ENCODE data around the gene DLGAP1. TPM values are rescaled to one million over a fixed set of nuclear protein-coding genes. Genes with fewer than 3 reads are reported as not detected.

DLGAP1 gene
- total and polyA plus RNA-seq, 7 donors: 0.13 to 2.6 (median 1.3) TPM; not detected in 1

GRCh38 chr18:3675446-3675845 lies 779.7 kb downstream of the DLGAP1 start:
- no peaks in the 10 kb centered on the region for H3K9me3 ChIP-seq
- H3K4me3 ChIP-seq: no peak overlapping the region
- intact Hi-C loops (cut with DNase I): no loop called here
- no peak for DNase-seq
- H3K4me1 ChIP-seq: no peaks in the 10 kb centered on the region
- TF ChIP-seq EP300 (IDR thresholded peaks at IDR 0.05): no peak
- TF ChIP-seq POLR2AphosphoS5 (IDR thresholded peaks at IDR 0.05): no peak
- TF ChIP-seq CTCF (IDR thresholded peaks at IDR 0.05): no peak
- TF ChIP-seq POLR2A (IDR thresholded peaks at IDR 0.05): no peak
- WGBS, 2 donors: 95 to 97% methylated on average over 3 of the region's 3 CpGs
- H3K36me3 ChIP-seq: no peaks in the 10 kb centered on the region
- H3K27ac ChIP-seq: no peak overlapping the region
- no peaks in the 10 kb centered on the region for H3K27me3 ChIP-seq

GRCh38 chr18:3671176-3671575 lies 783.9 kb downstream of the DLGAP1 start:
- H3K9me3 ChIP-seq: no peaks in the 10 kb centered on the region
- 13 to 49% methylated on average over 2 of the region's 2 CpGs for WGBS, 2 donors
- intact Hi-C loops (cut with DNase I): no loop called here
- TF ChIP-seq POLR2AphosphoS5 (IDR thresholded peaks at IDR 0.05) (no peak), POLR2A (IDR thresholded peaks at IDR 0.05) (no peak), EP300 (IDR thresholded peaks at IDR 0.05) (no peak), CTCF (IDR thresholded peaks at IDR 0.05) (no peak)
- no peak overlapping the region for H3K27ac ChIP-seq
- H3K4me3 ChIP-seq: no peak overlapping the region
- no peaks in the 10 kb centered on the region for H3K36me3 ChIP-seq
- H3K4me1 ChIP-seq: no peaks in the 10 kb centered on the region
- no peaks in the 10 kb centered on the region for H3K27me3 ChIP-seq
- no peak for DNase-seq

- no peaks in the 10 kb centered on the region for H3K27me3 ChIP-seq
- TF ChIP-seq POLR2AphosphoS5 (IDR thresholded peaks at IDR 0.05) (no peak), EP300 (IDR thresholded peaks at IDR 0.05) (no peak), POLR2A (IDR thresholded peaks at IDR 0.05) (no peak), CTCF (IDR thresholded peaks at IDR 0.05) (no peak)
- DNase-seq: no peak
- no peaks in the 10 kb centered on the region for H3K9me3 ChIP-seq
- no peaks in the 10 kb centered on the region for H3K36me3 ChIP-seq
- no peak overlapping the region for H3K4me3 ChIP-seq
- no peak overlapping the region for H3K27ac ChIP-seq
- H3K4me1 ChIP-seq: peaks cover 0 to 11% (median 7%) of the 10 kb centered on the region in 4 donors
- intact Hi-C loops (cut with DNase I): loop anchor here (5.0 kb wide), 2 partner anchors 47 to 212 kb away; no protein-coding TSS in a partner anchor
- WGBS, 2 donors: 96 to 97% methylated on average over 17 of the region's 17 CpGs
These were observed 785.7 kb downstream of the DLGAP1 start for GRCh38 chr18:3669376-3669775.

- H3K36me3 ChIP-seq: no peaks in the 10 kb centered on the region
- peaks cover 0 to 11% (median 7%) of the 10 kb centered on the region in 4 donors for H3K4me1 ChIP-seq
- H3K9me3 ChIP-seq: no peaks in the 10 kb centered on the region
- intact Hi-C loops (cut with DNase I): loop anchor here (2.0 to 5.0 kb wide), 3 partner anchors 45 to 210 kb away; no protein-coding TSS in a partner anchor
- no peak for TF ChIP-seq EP300 (IDR thresholded peaks at IDR 0.05)
- H3K4me3 ChIP-seq: no peak overlapping the region
- no peaks in the 10 kb centered on the region for H3K27me3 ChIP-seq
- WGBS, 2 donors: 28 to 70% methylated on average over 8 of the region's 8 CpGs
- no peak overlapping the region for H3K27ac ChIP-seq
- no peak for DNase-seq
These were observed 787.6 kb downstream of the DLGAP1 start for GRCh38 chr18:3667255-3668137.

- TF ChIP-seq EP300 (IDR thresholded peaks at IDR 0.05) (no peak), POLR2A (IDR thresholded peaks at IDR 0.05) (no peak), POLR2AphosphoS5 (IDR thresholded peaks at IDR 0.05) (no peak), CTCF (IDR thresholded peaks at IDR 0.05) (no peak)
- Histone ChIP-seq H3K27ac (peak overlapping the region in 1 of 4 donors; percentile 76), H3K9me3 (no peaks in the 10 kb centered on the region), H3K4me1 (peaks cover 0 to 11% (median 7%) of the 10 kb centered on the region in 4 donors), H3K36me3 (no peaks in the 10 kb centered on the region), H3K27me3 (no peaks in the 10 kb centered on the region), H3K4me3 (no peak overlapping the region)
- 77 to 90% methylated on average over 5 of the region's 5 CpGs for WGBS, 2 donors
- DNase-seq: no peak
- intact Hi-C loops (cut with DNase I): loop anchor here (1.0 to 5.0 kb wide), 4 partner anchors 44 to 385 kb away; no protein-coding TSS in a partner anchor
These were observed 788.4 kb downstream of the DLGAP1 start for GRCh38 chr18:3666526-3667254.
